H1 (cell line): Measurements from ENCODE around the gene IGSF9. TPM values are rescaled to one million over a fixed set of nuclear protein-coding genes. Genes with fewer than 3 reads are reported as not detected.

Source experiments
- ASH2L ChIP-seq: fragments of 200-600, 300-600 bp; sonication (generic); IDR thresholded peaks from one replicate; pipeline ENCODE4 v1.7.1; 2017; ENCODE audit warnings: low read length
- ATF2 ChIP-seq: IDR thresholded peaks from 2 replicates; pipeline ENCODE4 v1.6.1; 2012; ENCODE audit warnings: low read length, inconsistent platforms
- ATF3 ChIP-seq: IDR thresholded peaks from 2 replicates; pipeline ENCODE4 v1.6.1; 2011; ENCODE audit warnings: low read depth, mild to moderate bottlenecking, low read length; ENCODE audit not compliant: insufficient read depth
- BCL11A ChIP-seq, 2 experiments: IDR thresholded peaks; one replicate each; pipeline ENCODE4 v1.6.1; 2011; ENCODE audit warnings: low read depth in 2 of 2, low read length in 2 of 2, mild to moderate bottlenecking in 2 of 2
- CBX5 ChIP-seq: fragments of 300-800, 300-1000 bp; sonication (generic); IDR thresholded peaks from 2 replicates; pipeline ENCODE4 v1.7.1; 2016; ENCODE audit warnings: antibody characterized with exemption, low read length, low read depth
- CHD1 ChIP-seq: IDR thresholded peaks from 2 replicates; pipeline ENCODE4 v1.6.1; 2012; ENCODE audit warnings: low read depth, low read length, improper control_type of control experiment
- CREB1 ChIP-seq: IDR thresholded peaks from 2 replicates; pipeline ENCODE4 v1.6.1; 2012; ENCODE audit warnings: inconsistent platforms
- CTBP2 ChIP-seq: IDR thresholded peaks from 2 replicates; pipeline ENCODE4 v1.7.0; 2011; ENCODE audit warnings: borderline replicate concordance, mild to moderate bottlenecking, moderate library complexity, mixed read lengths, low read length; ENCODE audit not compliant: insufficient read depth, insufficient read length
- EGR1 ChIP-seq: IDR thresholded peaks from 2 replicates; pipeline ENCODE4 v1.6.1; 2011; ENCODE audit warnings: low read depth, low read length, borderline replicate concordance
- FOSL1 ChIP-seq: IDR thresholded peaks from 2 replicates; pipeline ENCODE4 v1.6.1; 2011; ENCODE audit warnings: mild to moderate bottlenecking, low read depth, low read length, moderate library complexity; ENCODE audit not compliant: insufficient read depth
- GTF2F1 ChIP-seq: IDR thresholded peaks from 2 replicates; pipeline ENCODE4 v1.6.1; 2012; ENCODE audit warnings: low read depth, low read length, improper control_type of control experiment, borderline replicate concordance
- HDAC2 ChIP-seq, 2 experiments: fragments of 300-600 bp in 1 of 2; sonication (generic) in 1 of 2; IDR thresholded peaks; 2 replicates each; pipeline ENCODE4 v1.6.1; 2011 to 2012; ENCODE audit warnings: low read depth in 2 of 2, low read length in 2 of 2, mild to moderate bottlenecking in 2 of 2, moderate library complexity in 2 of 2, borderline replicate concordance in 1 of 2, inconsistent platforms in 1 of 2
- HDAC6 ChIP-seq: IDR thresholded peaks from one replicate; pipeline ENCODE4 v1.7.1; 2012; ENCODE audit warnings: low read depth, mild to moderate bottlenecking, inconsistent platforms, low read length, moderate library complexity
- KDM4A ChIP-seq: IDR thresholded peaks from one replicate; pipeline ENCODE4 v1.7.1; 2012; ENCODE audit warnings: low read depth, mild to moderate bottlenecking, moderate library complexity, low read length, inconsistent platforms; ENCODE audit not compliant: severe bottlenecking
- MAFK ChIP-seq: IDR thresholded peaks from 2 replicates; pipeline ENCODE4 v1.6.1; 2012; ENCODE audit warnings: low read depth, mild to moderate bottlenecking, improper control_type of control experiment, low read length
- NANOG ChIP-seq: IDR thresholded peaks from 2 replicates; pipeline ENCODE4 v1.6.1; 2011; ENCODE audit warnings: low read length, low read depth, mild to moderate bottlenecking, inconsistent platforms; ENCODE audit not compliant: insufficient read depth, poor library complexity, severe bottlenecking
- RNF2 ChIP-seq: fragments of 200-900, 300-1000 bp; sonication (generic); IDR thresholded peaks from 2 replicates; pipeline ENCODE4 v1.7.1; 2016; ENCODE audit warnings: borderline replicate concordance, low read depth, mild to moderate bottlenecking, antibody characterized with exemption, low read length; ENCODE audit not compliant: poor library complexity, severe bottlenecking; ENCODE audit errors: missing control alignments
- SIX5 ChIP-seq: IDR thresholded peaks from 2 replicates; pipeline ENCODE4 v1.6.1; 2011; ENCODE audit warnings: mild to moderate bottlenecking, low read depth, low read length
- SP1 ChIP-seq: IDR thresholded peaks from 2 replicates; pipeline ENCODE4 v1.6.1; 2011; ENCODE audit warnings: low read depth, low read length
- SRF ChIP-seq: IDR thresholded peaks from 2 replicates; pipeline ENCODE4 v1.6.1; 2011; ENCODE audit warnings: mild to moderate bottlenecking, low read depth, low read length, moderate library complexity
- YY1 ChIP-seq: IDR thresholded peaks from 2 replicates; pipeline ENCODE4 v1.6.1; 2011; ENCODE audit warnings: low read depth, mild to moderate bottlenecking, low read length
- polyA plus RNA-seq, 7 experiments: library from polyadenylated mRNA; depleted of rRNA in 3 of 7; stranded (reverse) in 5 of 7; unstranded in 2 of 7; fragments of >200 nt in 5 of 7; fragments of 200-250 nt in 2 of 7; gene quantifications; 1 replicate in 5 of 7; 2 replicates in 1 of 7; 4 replicates in 1 of 7; pipeline versions ENCODE4 v1.2.1 to v1.2.3, GENCODE V29; 2011 to 2013; ENCODE audit warnings: missing spikeins in 2 of 7, mixed read lengths in 2 of 7
- total RNA-seq: library from RNA; stranded (reverse); fragmentation: NEBNext Ultra II Directional; extraction: Animal tissue kit (Norgen Biotek cat#: 25700); gene quantifications from 2 replicates; pipeline ENCODE4 v1.2.1, GENCODE V29; 2021

Gene IGSF9
- total and polyA plus RNA-seq, 2 of the 8 experiments (the other 6 are each of a cell fraction or from before 2014, with no cell fraction given), result 10.9 to 28.1 TPM

- no peak for TF ChIP-seq HDAC6
- no peak for TF ChIP-seq CBX5
- TF ChIP-seq CTBP2, result no peak
- peak; percentile 72 for TF ChIP-seq ATF3
- no peak for TF ChIP-seq GTF2F1
- peak; percentile 54; the same call in 1 of the 2 replicates for TF ChIP-seq CREB1
- no peak for TF ChIP-seq HDAC2 (IDR thresholded peaks at IDR 0.05; ENCODE audit: borderline replicate concordance in 1 of 2, low read depth in 2 of 2, low read length in 2 of 2)
- no peak for TF ChIP-seq MAFK
- no peak for TF ChIP-seq CHD1
- no peak for TF ChIP-seq ASH2L
- TF ChIP-seq EGR1, result peak; percentile 90
- TF ChIP-seq YY1, result peak; percentile 53; the same call in 1 of the 2 replicates
- no peak for TF ChIP-seq SIX5
- no peak for TF ChIP-seq SRF
- TF ChIP-seq RNF2, result no peak
- TF ChIP-seq KDM4A, result no peak
- TF ChIP-seq SP1, result no peak
- no peak for TF ChIP-seq FOSL1
- TF ChIP-seq ATF2, result no peak
- TF ChIP-seq BCL11A (IDR thresholded peaks at IDR 0.05; ENCODE audit: low read depth in 2 of 2, low read length in 2 of 2), result no peak
- no peak for TF ChIP-seq NANOG
Measured at GRCh38 chr1:159891275-159892157, 53.9 kb downstream of the IGSF9 start (continued).
